T-cell (primary cell): ENCODE results near the gene SSH3. TPM values are rescaled to one million over a fixed set of nuclear protein-coding genes. Genes with fewer than 3 reads are reported as not detected.
A peak's percentile ranks its signal among the peaks of the same experiment; 100 is the strongest.

Source experiments
- ATAC-seq, 4 experiments: fragments of 200-7000 bp in 3 of 4; fragments of 150-1000 bp in 1 of 4; cut with Tn5 transposase; replicated peaks in 1 of 4; 1 replicate in 3 of 4; 2 replicates in 1 of 4; pipeline ENCODE4 v1.10.0; 2021; ENCODE audit warnings: moderate library complexity in 3 of 4, mild to moderate bottlenecking in 2 of 4, moderate number of reproducible peaks in 1 of 4
- CTCF ChIA-PET, 2 donors: fragments of 300-600 bp; sonication (Branson Sonifier 250); formaldehyde crosslinking; loops; one replicate each; lab custom pipeline; 2022; ENCODE audit warnings: antibody characterized with exemption in 2 of 2; lab: Charles Lee
- POLR2A ChIA-PET, 2 donors: fragments of 300-600 bp; sonication (Branson Sonifier 250); formaldehyde crosslinking; loops; one replicate each; lab custom pipeline; 2022; ENCODE audit warnings: antibody characterized with exemption in 2 of 2; lab: Charles Lee
- DNase-seq, 35 experiments: peaks; one replicate each; pipeline versions ENCODE4 v3.0.0 to v3.0.0-alpha.2; 2013 to 2023
- H3K27ac ChIP-seq: one replicate; pipeline ENCODE4 v1.5.1; 2013; ENCODE audit warnings: low read length
- H3K27me3 ChIP-seq, 2 experiments: replicated peaks in 1 of 2; 1 replicate in 1 of 2; 2 replicates in 1 of 2; pipeline versions ENCODE4 v1.6.1 to v1.7.0; 2013; ENCODE audit warnings: low read length in 1 of 2, mixed read lengths in 1 of 2; ENCODE audit not compliant: control insufficient read depth in 2 of 2, insufficient read depth in 2 of 2; ENCODE audit errors: extremely low read depth in 1 of 2
- H3K36me3 ChIP-seq, 2 donors: 1 replicate in 1 of 2; 2 replicates in 1 of 2; pipeline versions ENCODE4 v1.6.1 to v1.7.0; 2013; ENCODE audit warnings: low read length in 1 of 2; ENCODE audit not compliant: control insufficient read depth in 2 of 2, insufficient read depth in 1 of 2; ENCODE audit errors: extremely low read depth in 1 of 2
- H3K4me1 ChIP-seq, 2 experiments: 1 replicate in 1 of 2; 2 replicates in 1 of 2; pipeline versions ENCODE4 v1.6.1 to v1.7.0; 2013; ENCODE audit warnings: low read length in 2 of 2, mixed read lengths in 1 of 2; ENCODE audit not compliant: insufficient read depth in 2 of 2, control insufficient read depth in 1 of 2; ENCODE audit errors: extremely low read depth in 1 of 2
- H3K4me3 ChIP-seq, 2 donors: 1 replicate in 1 of 2; 2 replicates in 1 of 2; pipeline versions ENCODE4 v1.5.1 to v1.7.0; 2013; ENCODE audit warnings: mild to moderate bottlenecking in 2 of 2, low read length in 1 of 2, moderate library complexity in 1 of 2; ENCODE audit not compliant: control insufficient read depth in 1 of 2; ENCODE audit errors: extremely low read depth in 1 of 2
- H3K9me3 ChIP-seq: 2 replicates; pipeline ENCODE4 v1.7.0; 2013
- H3K27ac Mint-ChIP-seq, 2 donors: one replicate each; pipeline ENCODE4 v1.8.0; 2020 to 2021; ENCODE audit warnings: mild to moderate bottlenecking in 2 of 2, mixed read lengths in 2 of 2
- H3K27me3 Mint-ChIP-seq, 2 donors: one replicate each; pipeline ENCODE4 v1.8.0; 2021 to 2022; ENCODE audit warnings: mixed read lengths in 2 of 2
- H3K36me3 Mint-ChIP-seq: one replicate; pipeline ENCODE4 v1.8.0; 2021; ENCODE audit warnings: mixed read lengths
- H3K4me1 Mint-ChIP-seq, 3 donors: one replicate each; pipeline ENCODE4 v1.8.0; 2020 to 2022; ENCODE audit warnings: mixed read lengths in 3 of 3, mild to moderate bottlenecking in 1 of 3
- H3K4me3 Mint-ChIP-seq, 3 donors: one replicate each; pipeline ENCODE4 v1.8.0; 2020 to 2022; ENCODE audit warnings: mild to moderate bottlenecking in 3 of 3, mixed read lengths in 3 of 3, moderate library complexity in 3 of 3
- H3K9me3 Mint-ChIP-seq, 3 donors: one replicate each; pipeline ENCODE4 v1.8.0; 2020 to 2022; ENCODE audit warnings: mixed read lengths in 3 of 3
- WGBS: methylation state at CpG from one replicate; pipeline ENCODE4 v1.1.5; 2013; ENCODE audit warnings: missing lambda C conversion rate; ENCODE audit not compliant: insufficient coverage; 5-methylcytosine and 5-hydroxymethylcytosine counted together
- total RNA-seq, 35 experiments: library from RNA in 6 of 35; stranded (reverse) in 6 of 35; fragments of 120-200 nt in 1 of 35; gene quantifications; one replicate each; pipeline versions ENCODE4 v1.2.1 to v1.2.4 and lab custom pipeline; 2013 to 2026

SSH3 gene
- total RNA-seq, 5 donors from 2014 or later (not counting 1 experiment from before 2014, with no cell fraction given): 11.5 to 30.9 (median 26.7) TPM

- Mint-ChIP-seq H3K4me1 (peaks cover 44 to 57% (median 53%) of the 10 kb centered on the region in 3 donors), H3K4me3 (peak overlapping the region in 2 of 3 donors; percentile 6 to 75), H3K36me3 (peaks cover 12% of the 10 kb centered on the region), H3K27ac (peak overlapping the region; percentile 93 to 98), H3K9me3 (no peaks in the 10 kb centered on the region), H3K27me3 (no peaks in the 10 kb centered on the region)
- Histone ChIP-seq H3K9me3 (no peaks in the 10 kb centered on the region), H3K36me3 (peaks cover 36 to 73% of the 10 kb centered on the region in 2 donors), H3K27me3 (no peaks in the 10 kb centered on the region), H3K27ac (peak overlapping the region; percentile 96), H3K4me3 (no peak overlapping the region), H3K4me1 (peaks cover 17 to 92% of the 10 kb centered on the region in 2 experiments)
- ChIA-PET CTCF (no interaction called here), POLR2A (no interaction called here)
- no peak for ATAC-seq
- peak in 29 of 35 experiments; percentile 35 to 70 (median 51) for DNase-seq
- WGBS: 61% methylated on average over 18 of the region's 39 CpGs
Measured at GRCh38 chr11:67285541-67286498, 17.5 kb upstream of the SSH3 start.

GRCh38 chr11:67286621-67287333 is 16.6 kb upstream of the SSH3 start:
- Mint-ChIP-seq H3K27me3 (no peaks in the 10 kb centered on the region), H3K36me3 (peaks cover 12% of the 10 kb centered on the region), H3K4me3 (peak overlapping the region; percentile 69 to 77 (median 75)), H3K4me1 (peaks cover 50 to 64% (median 61%) of the 10 kb centered on the region in 3 donors), H3K9me3 (no peaks in the 10 kb centered on the region), H3K27ac (peak overlapping the region; percentile 93 to 98)
- peaks cover 29 to 71% of the 10 kb centered on the region in 2 donors for H3K36me3 ChIP-seq
- ATAC-seq: no peak
- no peaks in the 10 kb centered on the region for H3K9me3 ChIP-seq
- peaks cover 17 to 92% of the 10 kb centered on the region in 2 experiments for H3K4me1 ChIP-seq
- DNase-seq: peak in 1 of 35 experiments; percentile 39
- peak overlapping the region; percentile 52 to 93 for H3K4me3 ChIP-seq
- 14% methylated on average over 5 of the region's 8 CpGs for WGBS
- CTCF ChIA-PET: no interaction called here
- POLR2A ChIA-PET: interaction anchor here (0.9 to 1.5 kb wide), 2 partner anchors 9 kb away, joined by 3 to 4 read pairs; no protein-coding TSS in a partner anchor
- H3K27me3 ChIP-seq: no peaks in the 10 kb centered on the region
- peak overlapping the region; percentile 96 for H3K27ac ChIP-seq

- ATAC-seq (peak in 3 of 4 experiments; percentile 7 to 25 (median 18)), DNase-seq (peak in 13 of 35 experiments; percentile 34 to 70 (median 44))
- peaks cover 17 to 90% of the 10 kb centered on the region in 2 experiments for H3K4me1 ChIP-seq
- no peaks in the 10 kb centered on the region for H3K27me3 ChIP-seq
- Mint-ChIP-seq H3K4me3 (peak overlapping the region; percentile 69 to 77 (median 75)), H3K9me3 (no peaks in the 10 kb centered on the region), H3K36me3 (peaks cover 11% of the 10 kb centered on the region), H3K27ac (peak overlapping the region; percentile 93 to 98), H3K27me3 (no peaks in the 10 kb centered on the region), H3K4me1 (peaks cover 47 to 67% (median 62%) of the 10 kb centered on the region in 3 donors)
- CTCF ChIA-PET: interaction anchor here in 1 of 2 donors (0.9 to 1.3 kb wide), 4 partner anchors 10 to 48 kb away, joined by 3 to 8 read pairs (median 3); no protein-coding TSS in a partner anchor
- peak overlapping the region; percentile 96 for H3K27ac ChIP-seq
- H3K4me3 ChIP-seq: peak overlapping the region; percentile 63 to 93
- 28% methylated on average over 13 of the region's 14 CpGs for WGBS
- POLR2A ChIA-PET: interaction anchor here (0.6 to 1.5 kb wide), 4 partner anchors 9 to 115 kb away, joined by 3 to 4 read pairs (median 3); no protein-coding TSS in a partner anchor
- no peaks in the 10 kb centered on the region for H3K9me3 ChIP-seq
- peaks cover 25 to 68% of the 10 kb centered on the region in 2 donors for H3K36me3 ChIP-seq
Measured at GRCh38 chr11:67287355-67288197, 15.8 kb upstream of the SSH3 start.

- WGBS: 0% methylated on average over 1 of the region's 4 CpGs
- Mint-ChIP-seq H3K36me3 (peaks cover 16% of the 10 kb centered on the region), H3K9me3 (no peaks in the 10 kb centered on the region), H3K27me3 (no peaks in the 10 kb centered on the region), H3K4me3 (peak overlapping the region; percentile 69 to 77 (median 75)), H3K27ac (peak overlapping the region; percentile 93 to 98), H3K4me1 (peaks cover 52 to 69% (median 67%) of the 10 kb centered on the region in 3 donors)
- Histone ChIP-seq H3K9me3 (no peaks in the 10 kb centered on the region), H3K36me3 (peaks cover 21 to 63% of the 10 kb centered on the region in 2 donors), H3K4me3 (peak overlapping the region; percentile 63 to 93), H3K27ac (peak overlapping the region; percentile 96), H3K4me1 (peaks cover 23 to 84% of the 10 kb centered on the region in 2 experiments), H3K27me3 (no peaks in the 10 kb centered on the region)
- ChIA-PET CTCF (interaction anchor here in 1 of 2 donors (0.6 to 1.7 kb wide), 6 partner anchors 10 to 90 kb away, joined by 3 to 8 read pairs (median 4); no protein-coding TSS in a partner anchor), POLR2A (interaction anchor here (0.6 to 1.5 kb wide), 3 partner anchors 8 to 115 kb away, joined by 3 read pairs; no protein-coding TSS in a partner anchor)
- peak in 2 of 4 experiments; percentile 9 for ATAC-seq
- DNase-seq: no peak
Measured at GRCh38 chr11:67288198-67288451, 15.2 kb upstream of the SSH3 start.

GRCh38 chr11:67288452-67289225 is 14.7 kb upstream of the SSH3 start:
- ATAC-seq: peak; percentile 72 to 78 (median 74)
- H3K4me3 ChIP-seq: peak overlapping the region; percentile 63 to 93
- peaks cover 17 to 58% of the 10 kb centered on the region in 2 donors for H3K36me3 ChIP-seq
- H3K27ac Mint-ChIP-seq: peak overlapping the region; percentile 93 to 98
- peaks cover 16% of the 10 kb centered on the region for H3K36me3 Mint-ChIP-seq
- CTCF ChIA-PET: interaction anchor here (0.5 to 1.7 kb wide), 8 partner anchors 11 to 660 kb away, joined by 3 to 8 read pairs (median 4); no protein-coding TSS in a partner anchor
- no peaks in the 10 kb centered on the region for H3K27me3 Mint-ChIP-seq
- WGBS: 0% methylated on average over 82 of the region's 87 CpGs
- DNase-seq: peak; percentile 77 to 93 (median 87)
- peak overlapping the region; percentile 96 for H3K27ac ChIP-seq
- no peaks in the 10 kb centered on the region for H3K27me3 ChIP-seq
- H3K9me3 ChIP-seq: no peaks in the 10 kb centered on the region
- H3K4me1 Mint-ChIP-seq: peaks cover 53 to 70% (median 70%) of the 10 kb centered on the region in 3 donors
- peak overlapping the region; percentile 69 to 77 (median 75) for H3K4me3 Mint-ChIP-seq
- no peaks in the 10 kb centered on the region for H3K9me3 Mint-ChIP-seq
- POLR2A ChIA-PET: interaction anchor here (0.5 to 1.5 kb wide), 3 partner anchors 8 to 47 kb away, joined by 3 read pairs; partner anchors contain the start of gene GRK2 (in 1 of the 2)
- H3K4me1 ChIP-seq: peaks cover 25 to 83% of the 10 kb centered on the region in 2 experiments
